ENCODE measurements around the gene PTPRD.

- TF ChIP-seq CTCF (IDR thresholded peaks at IDR 0.05), result no peak
- TF ChIP-seq EZH2 (IDR thresholded peaks at IDR 0.05; ENCODE audit: borderline replicate concordance, insufficient read depth, low read depth, low read length, poor library complexity, severe bottlenecking), result no peak
Measured at GRCh38 chr9:8632493-8632892, 1980.3 kb downstream of the PTPRD start.

All from B cell (primary cell).